PC-3 (cell line): Measurements from ENCODE around the gene TFAP2A.

ENCODE experiments used
- EZH2 ChIP-seq: fragments of 300-600 bp; sonication (generic); IDR thresholded peaks from one replicate; pipeline ENCODE4 v1.6.1; 2017; ENCODE audit warnings: antibody characterized with exemption, mild to moderate bottlenecking, low read length; ENCODE audit not compliant: unreplicated experiment
- EZH2phosphoT487 ChIP-seq: fragments of 300-600 bp; sonication (generic); IDR thresholded peaks from 2 replicates; pipeline ENCODE4 v1.6.1; 2018; ENCODE audit warnings: mild to moderate bottlenecking, antibody characterized with exemption, low read length, borderline replicate concordance

GRCh38 chr6:10431423-10432164, 16.7 kb upstream of the TFAP2A start:
- TF ChIP-seq EZH2phosphoT487 = no peak
- TF ChIP-seq EZH2 = no peak
